ENCODE measurements around the gene ADGRD2. TPM values are rescaled to one million over a fixed set of nuclear protein-coding genes. Genes with fewer than 3 reads are reported as not detected.
"Not testable (repeated sequence)": the region's sequence is repeated elsewhere in the genome, so short reads cannot be mapped to it uniquely, and the experiment has no call there.

ADGRD2 gene
- total RNA-seq, 1 donor from 2014 or later: not detected

- H3K4me3 ChIP-seq (ENCODE audit: low read depth, low read length): no peak overlapping the region
- FAIRE-seq (no peak), DNase-seq (ENCODE audit: low read depth) (no peak)
- no peaks in the 10 kb centered on the region for H3K36me3 ChIP-seq (ENCODE audit: control insufficient read depth, insufficient read depth, low read length)
- no peak for TF ChIP-seq CTCF (IDR thresholded peaks at IDR 0.05; ENCODE audit: insufficient read depth, low read length, severe bottlenecking)
- peaks cover 6% of the 10 kb centered on the region for H3K27me3 ChIP-seq (ENCODE audit: control insufficient read depth, insufficient read depth, low read length)
Observed at GRCh38 chr9:124420991-124421543, 29.2 kb upstream of the ADGRD2 start.

- H3K4me3 ChIP-seq (ENCODE audit: low read depth, low read length): no peak overlapping the region
- no peak for TF ChIP-seq CTCF (IDR thresholded peaks at IDR 0.05; ENCODE audit: insufficient read depth, low read length, severe bottlenecking)
- no peak for FAIRE-seq
- peaks cover 6% of the 10 kb centered on the region for H3K27me3 ChIP-seq (ENCODE audit: control insufficient read depth, insufficient read depth, low read length)
- DNase-seq (ENCODE audit: low read depth): no peak
- H3K36me3 ChIP-seq (ENCODE audit: control insufficient read depth, insufficient read depth, low read length): no peaks in the 10 kb centered on the region
Observed at GRCh38 chr9:124423155-124423554, 27.1 kb upstream of the ADGRD2 start.

DNA sequence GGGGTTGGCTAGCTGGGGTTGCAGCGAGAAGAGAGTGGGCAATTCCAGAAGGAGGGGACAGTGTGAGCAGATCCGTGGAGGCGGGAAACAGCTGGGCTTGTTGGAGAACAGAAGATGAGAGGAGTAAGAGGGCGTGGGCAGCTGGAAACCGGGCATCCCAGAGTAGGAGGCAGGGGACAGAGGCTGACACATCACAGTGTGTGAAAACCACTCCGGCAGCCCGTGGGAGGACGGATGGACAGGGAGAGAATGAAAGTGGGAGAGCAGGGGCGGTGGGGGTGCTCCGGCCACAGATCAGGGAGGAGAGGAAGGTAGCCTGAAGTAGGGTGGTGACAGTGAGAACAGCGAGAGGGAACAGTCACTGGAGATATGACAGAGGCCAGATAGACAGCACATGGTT, 26.7 kb upstream of the ADGRD2 start:
- TF ChIP-seq CTCF (IDR thresholded peaks at IDR 0.05; ENCODE audit: insufficient read depth, low read length, severe bottlenecking): no peak
- Histone ChIP-seq H3K27me3 (ENCODE audit: control insufficient read depth, insufficient read depth, low read length) (peaks cover 6% of the 10 kb centered on the region), H3K4me3 (ENCODE audit: low read depth, low read length) (no peak overlapping the region), H3K36me3 (ENCODE audit: control insufficient read depth, insufficient read depth, low read length) (no peaks in the 10 kb centered on the region)
- FAIRE-seq (no peak), DNase-seq (ENCODE audit: low read depth) (no peak)

DNA sequence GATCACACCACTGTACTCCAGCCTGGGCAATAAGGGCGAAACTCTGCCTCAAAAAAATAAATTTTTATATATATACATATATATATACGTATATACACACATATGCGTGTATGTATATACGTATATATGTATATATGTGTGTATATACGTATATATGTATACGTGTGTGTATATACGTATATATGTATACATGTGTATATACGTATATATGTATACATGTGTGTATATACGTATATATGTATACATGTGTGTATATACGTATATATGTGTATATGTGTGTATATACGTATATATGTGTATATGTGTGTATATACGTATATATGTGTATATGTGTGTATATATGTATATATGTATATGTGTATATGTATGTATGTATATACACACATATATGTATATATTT, 24.5 kb upstream of the ADGRD2 start:
- not testable (repeated sequence) for FAIRE-seq; H3K36me3 ChIP-seq (ENCODE audit: control insufficient read depth, insufficient read depth, low read length); H3K27me3 ChIP-seq (ENCODE audit: control insufficient read depth, insufficient read depth, low read length); H3K4me3 ChIP-seq (ENCODE audit: low read depth, low read length); DNase-seq (ENCODE audit: low read depth)

GRCh38 chr9:124426361-124426760, 23.9 kb upstream of the ADGRD2 start:
- Histone ChIP-seq H3K4me3 (ENCODE audit: low read depth, low read length) (no peak overlapping the region), H3K27me3 (ENCODE audit: control insufficient read depth, insufficient read depth, low read length) (peaks cover 6% of the 10 kb centered on the region), H3K36me3 (ENCODE audit: control insufficient read depth, insufficient read depth, low read length) (no peaks in the 10 kb centered on the region)
- no peak for FAIRE-seq
- no peak for DNase-seq (ENCODE audit: low read depth)
- no peak for TF ChIP-seq CTCF (IDR thresholded peaks at IDR 0.05; ENCODE audit: insufficient read depth, low read length, severe bottlenecking)

DNA sequence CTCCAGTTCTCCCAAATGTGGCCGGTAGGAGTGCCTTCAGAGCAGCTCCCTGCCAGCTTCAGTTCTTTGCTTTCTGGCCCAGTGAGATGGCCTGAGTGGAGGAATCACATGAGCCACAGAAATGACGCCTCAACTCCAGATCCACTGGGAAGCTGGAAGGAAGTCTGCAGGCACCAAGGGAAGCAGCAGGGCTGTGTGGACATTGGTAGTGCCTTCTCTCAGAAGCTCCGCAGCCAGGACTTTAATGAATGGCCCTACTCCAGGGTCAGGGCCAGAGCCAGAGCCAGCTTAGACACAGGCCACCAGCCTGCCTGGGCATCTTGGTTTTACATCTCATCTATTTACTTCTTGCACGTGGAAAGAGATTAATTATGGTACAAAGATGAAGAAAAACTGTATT, 23.0 kb upstream of the ADGRD2 start:
- H3K36me3 ChIP-seq (ENCODE audit: control insufficient read depth, insufficient read depth, low read length): no peaks in the 10 kb centered on the region
- H3K27me3 ChIP-seq (ENCODE audit: control insufficient read depth, insufficient read depth, low read length): peaks cover 6% of the 10 kb centered on the region
- DNase-seq (ENCODE audit: low read depth): no peak
- H3K4me3 ChIP-seq (ENCODE audit: low read depth, low read length): no peak overlapping the region
- no peak for TF ChIP-seq CTCF (IDR thresholded peaks at IDR 0.05; ENCODE audit: insufficient read depth, low read length, severe bottlenecking)
- FAIRE-seq: no peak
